A673 (cell line): ENCODE data around the gene INPP5E.

Experiments
- EZH2 ChIP-seq: fragments of 200-600 bp; sonication (generic); IDR thresholded peaks from 2 replicates; pipeline ENCODE4 v1.6.1; 2017; ENCODE audit warnings: borderline replicate concordance, low read depth, mild to moderate bottlenecking, mixed read lengths, antibody characterized with exemption, low read length; ENCODE audit not compliant: poor library complexity, severe bottlenecking
- TF ChIP-seq, protein P1 (sequence below): fragments of 300-800, 200-600 bp; sonication (generic); conservative IDR thresholded peaks from 2 replicates; pipeline ENCODE4 v1.5.1; 2017; ENCODE audit warnings: low read depth, mild to moderate bottlenecking, antibody characterized with exemption, low read length, moderate library complexity, mixed read lengths

DNA sequence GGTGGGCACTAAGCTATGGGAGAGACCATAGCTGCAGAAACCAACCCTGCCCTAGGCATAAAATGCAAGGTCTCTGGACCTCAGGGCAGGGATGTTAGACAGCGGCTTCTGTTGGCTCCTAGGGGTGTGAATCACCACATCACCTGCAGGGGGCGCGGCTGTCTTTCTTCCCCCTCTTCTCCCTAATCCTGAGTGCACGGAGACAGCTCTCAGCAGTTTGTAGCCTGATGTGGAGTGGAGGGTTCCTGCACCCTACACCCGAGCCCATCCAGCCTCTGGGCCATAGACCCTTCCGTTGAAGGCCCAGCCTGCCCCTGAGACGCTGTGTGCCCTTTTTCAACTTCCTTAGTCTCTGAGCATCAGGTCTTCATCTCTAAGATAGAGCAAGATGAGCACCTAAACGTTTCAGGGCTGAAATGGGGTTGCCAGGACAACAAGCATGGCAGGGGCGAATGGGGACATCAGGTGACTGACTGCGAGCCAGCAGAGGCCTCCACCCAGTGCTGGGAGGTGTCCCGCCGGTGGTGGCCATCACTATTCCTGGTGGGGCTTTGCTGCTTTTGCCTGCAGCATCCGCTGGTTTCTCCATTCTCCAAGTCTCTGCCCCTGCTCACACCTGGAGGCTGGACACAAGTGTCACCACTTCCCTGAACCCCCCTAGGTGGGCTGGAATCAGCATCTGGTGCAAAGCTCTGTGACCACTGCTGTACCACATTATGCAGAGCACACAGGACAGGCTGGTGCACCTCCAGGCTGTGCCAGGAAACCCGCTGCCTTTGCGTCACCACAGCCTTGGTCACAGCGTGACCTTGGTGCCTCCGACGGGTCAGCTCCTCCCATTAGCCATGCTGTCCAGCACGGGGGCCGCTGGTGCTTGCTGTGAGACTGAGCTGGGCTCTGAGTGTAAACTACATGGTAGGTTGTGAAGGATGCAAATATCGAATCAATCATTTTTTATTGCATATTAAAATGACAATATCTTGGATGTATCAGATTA lies 45.7 kb upstream of the INPP5E start:
- TF ChIP-seq, protein P1, sequence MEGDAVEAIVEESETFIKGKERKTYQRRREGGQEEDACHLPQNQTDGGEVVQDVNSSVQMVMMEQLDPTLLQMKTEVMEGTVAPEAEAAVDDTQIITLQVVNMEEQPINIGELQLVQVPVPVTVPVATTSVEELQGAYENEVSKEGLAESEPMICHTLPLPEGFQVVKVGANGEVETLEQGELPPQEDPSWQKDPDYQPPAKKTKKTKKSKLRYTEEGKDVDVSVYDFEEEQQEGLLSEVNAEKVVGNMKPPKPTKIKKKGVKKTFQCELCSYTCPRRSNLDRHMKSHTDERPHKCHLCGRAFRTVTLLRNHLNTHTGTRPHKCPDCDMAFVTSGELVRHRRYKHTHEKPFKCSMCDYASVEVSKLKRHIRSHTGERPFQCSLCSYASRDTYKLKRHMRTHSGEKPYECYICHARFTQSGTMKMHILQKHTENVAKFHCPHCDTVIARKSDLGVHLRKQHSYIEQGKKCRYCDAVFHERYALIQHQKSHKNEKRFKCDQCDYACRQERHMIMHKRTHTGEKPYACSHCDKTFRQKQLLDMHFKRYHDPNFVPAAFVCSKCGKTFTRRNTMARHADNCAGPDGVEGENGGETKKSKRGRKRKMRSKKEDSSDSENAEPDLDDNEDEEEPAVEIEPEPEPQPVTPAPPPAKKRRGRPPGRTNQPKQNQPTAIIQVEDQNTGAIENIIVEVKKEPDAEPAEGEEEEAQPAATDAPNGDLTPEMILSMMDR = peak; percentile 83
- no peak for TF ChIP-seq EZH2
